SU-DHL-6 (cell line): ENCODE results near the gene CDK6.

Experiments used
- H2AFZ ChIP-seq: fragments of 200-600 bp; sonication (generic); 2 replicates; pipeline ENCODE4 v1.6.1; 2014; ENCODE audit warnings: low read depth, mild to moderate bottlenecking, moderate library complexity, mixed read lengths, antibody characterized with exemption, low read length; ENCODE audit not compliant: severe bottlenecking
- H3F3A ChIP-seq: fragments of 200-600 bp; shearing (Covaris generic); 2 replicates; pipeline ENCODE4 v1.6.0; 2016; ENCODE audit warnings: antibody characterized with exemption, mild to moderate bottlenecking; ENCODE audit not compliant: insufficient read depth
- H3K27ac ChIP-seq: fragments of 200-600 bp; sonication (generic); 2 replicates; pipeline ENCODE4 v1.5.1; 2016; ENCODE audit warnings: low read depth, mild to moderate bottlenecking, low read length, moderate library complexity, mixed read lengths
- H3K27me3 ChIP-seq: fragments of 200-600 bp; sonication (generic), shearing (Covaris generic); 2 replicates; pipeline ENCODE4 v1.6.0; 2014; ENCODE audit warnings: mild to moderate bottlenecking, low read length
- H3K36me3 ChIP-seq: fragments of 200-600 bp; sonication (generic); 2 replicates; pipeline ENCODE4 v1.6.1; 2014; ENCODE audit warnings: mild to moderate bottlenecking, low read length, mixed read lengths
- H3K4me2 ChIP-seq: fragments of 300-600, 200-600 bp; shearing (Covaris generic), sonication (generic); 2 replicates; pipeline ENCODE4 v1.6.0; 2014; ENCODE audit warnings: low read length, low read depth, mild to moderate bottlenecking; ENCODE audit not compliant: poor library complexity, severe bottlenecking
- H3K4me3 ChIP-seq: fragments of 200-600 bp; sonication (generic); 2 replicates; pipeline ENCODE4 v1.5.1; 2014; ENCODE audit warnings: antibody characterized with exemption, low read length, mild to moderate bottlenecking, mixed read lengths; ENCODE audit not compliant: insufficient read depth, poor library complexity, severe bottlenecking
- H3K79me2 ChIP-seq: fragments of 200-600 bp; sonication (generic); 2 replicates; pipeline ENCODE4 v1.6.1; 2014; ENCODE audit warnings: mild to moderate bottlenecking, low read length, moderate library complexity; ENCODE audit not compliant: insufficient read depth
- H3K9ac ChIP-seq: fragments of 200-600 bp; sonication (generic); 2 replicates; pipeline ENCODE4 v1.7.0; 2014; ENCODE audit warnings: mild to moderate bottlenecking, low read length
- H3K9me2 ChIP-seq: fragments of 200-600 bp; sonication (generic); replicated peaks from 2 replicates; pipeline ENCODE4 v1.6.1; 2014; ENCODE audit warnings: low read length; ENCODE audit not compliant: insufficient read depth
- H3K9me3 ChIP-seq: fragments of 200-600 bp; sonication (generic); 2 replicates; pipeline ENCODE4 v1.6.1; 2014; ENCODE audit warnings: low read length, mixed read lengths; ENCODE audit not compliant: insufficient read depth
- H4K20me1 ChIP-seq: fragments of 200-600 bp; sonication (generic); 2 replicates; pipeline ENCODE4 v1.6.1; 2014; ENCODE audit warnings: low read depth, mild to moderate bottlenecking, antibody characterized with exemption, low read length, moderate library complexity, mixed read lengths
- CTCF ChIP-seq: fragments of 200-600 bp; sonication (generic); IDR thresholded peaks from one replicate; pipeline ENCODE4 v1.5.1; 2017; ENCODE audit warnings: antibody characterized with exemption, mild to moderate bottlenecking, low read length, moderate library complexity; ENCODE audit not compliant: insufficient read depth, poor library complexity, severe bottlenecking
- EZH2phosphoT487 ChIP-seq: fragments of 200-600 bp; sonication (generic), shearing (Covaris generic); conservative IDR thresholded peaks from 2 replicates; pipeline ENCODE4 v1.6.1; 2018; ENCODE audit warnings: mild to moderate bottlenecking, antibody characterized with exemption, low read length, moderate library complexity, mixed read lengths

Gene CDK6

GRCh38 chr7:92625617-92626016, 210.8 kb downstream of the CDK6 start:
- Histone ChIP-seq H3K9me2 (no peaks in the 10 kb centered on the region), H3K27ac (no peak overlapping the region), H3K36me3 (no peaks in the 10 kb centered on the region), H3F3A (peaks cover 11% of the 10 kb centered on the region; the same call in 1 of the 2 replicates), H3K79me2 (no peaks in the 10 kb centered on the region), H2AFZ (no peak overlapping the region), H3K9ac (no peak overlapping the region), H3K4me2 (no peak overlapping the region), H4K20me1 (no peaks in the 10 kb centered on the region), H3K4me3 (no peak overlapping the region), H3K27me3 (no peaks in the 10 kb centered on the region), H3K9me3 (no peaks in the 10 kb centered on the region)
- TF ChIP-seq CTCF (no peak), EZH2phosphoT487 (no peak)

GRCh38 chr7:92624298-92624996, 211.9 kb downstream of the CDK6 start:
- H3K9ac ChIP-seq, result no peak overlapping the region
- H4K20me1 ChIP-seq, result no peaks in the 10 kb centered on the region
- peaks cover 11% of the 10 kb centered on the region; the same call in 1 of the 2 replicates for H3F3A ChIP-seq
- no peaks in the 10 kb centered on the region for H3K27me3 ChIP-seq
- no peak overlapping the region for H2AFZ ChIP-seq
- TF ChIP-seq CTCF (no peak), EZH2phosphoT487 (no peak)
- H3K79me2 ChIP-seq, result no peaks in the 10 kb centered on the region
- no peak overlapping the region for H3K4me2 ChIP-seq
- H3K9me3 ChIP-seq, result no peaks in the 10 kb centered on the region
- H3K27ac ChIP-seq, result no peak overlapping the region
- no peaks in the 10 kb centered on the region for H3K36me3 ChIP-seq
- H3K4me3 ChIP-seq, result no peak overlapping the region
- no peaks in the 10 kb centered on the region for H3K9me2 ChIP-seq

GRCh38 chr7:92623544-92623943, 212.8 kb downstream of the CDK6 start:
- TF ChIP-seq CTCF (no peak), EZH2phosphoT487 (no peak)
- Histone ChIP-seq H3K79me2 (no peaks in the 10 kb centered on the region), H3K4me3 (no peak overlapping the region), H3K4me2 (no peak overlapping the region), H3K9ac (no peak overlapping the region), H3K27ac (no peak overlapping the region), H3F3A (peaks cover 11% of the 10 kb centered on the region; the same call in 1 of the 2 replicates), H3K36me3 (no peaks in the 10 kb centered on the region), H3K27me3 (no peaks in the 10 kb centered on the region), H2AFZ (no peak overlapping the region), H3K9me2 (no peaks in the 10 kb centered on the region), H4K20me1 (no peaks in the 10 kb centered on the region), H3K9me3 (no peaks in the 10 kb centered on the region)
